Activated T-helper 1 cell treated with anti-CD3 and anti-CD28 coated beads, Interleukin-12 subunit alpha, Interleukin-12 subunit beta, Interleukin-2, Interleukin-4 antibody, amounts not matched to agents 30 ng/mL and 10 ng/mL and 1 ng/mL, durations not matched to agents 14 hours and 24 hours and 36 hours (primary cell): ENCODE data around the gene FAM107A. TPM values are rescaled to one million over a fixed set of nuclear protein-coding genes. Genes with fewer than 3 reads are reported as not detected.

Experiments
- DNase-seq: peaks from one replicate; pipeline ENCODE4 v3.0.0; 2021; ENCODE audit warnings: low spot score
- H3K27ac Mint-ChIP-seq: one replicate; pipeline ENCODE4 v1.8.0; 2021; ENCODE audit warnings: mild to moderate bottlenecking, mixed read lengths
- H3K27me3 Mint-ChIP-seq: one replicate; pipeline ENCODE4 v1.8.0; 2022; ENCODE audit warnings: mild to moderate bottlenecking, moderate library complexity, mixed read lengths; ENCODE audit not compliant: insufficient read depth
- H3K36me3 Mint-ChIP-seq: one replicate; pipeline ENCODE4 v1.8.0; 2021; ENCODE audit warnings: low read depth, mixed read lengths
- H3K4me1 Mint-ChIP-seq: one replicate; pipeline ENCODE4 v1.8.0; 2021; ENCODE audit warnings: low read depth, mixed read lengths
- H3K4me3 Mint-ChIP-seq: one replicate; pipeline ENCODE4 v1.8.0; 2021; ENCODE audit warnings: mild to moderate bottlenecking, moderate library complexity, mixed read lengths
- H3K9me3 Mint-ChIP-seq: one replicate; pipeline ENCODE4 v1.8.0; 2021; ENCODE audit warnings: mixed read lengths
- intact Hi-C: fragments of 100-400 bp; cut with micrococcal nuclease; formaldehyde crosslinking; loops from one replicate; pipeline ENCODE4 v1.15.1; 2024
- total RNA-seq: library from RNA; stranded (reverse); gene quantifications from 2 replicates; pipeline ENCODE4 v1.2.3, GENCODE V29; 2022

Gene FAM107A
- not detected in 2 replicates for total RNA-seq

DNA sequence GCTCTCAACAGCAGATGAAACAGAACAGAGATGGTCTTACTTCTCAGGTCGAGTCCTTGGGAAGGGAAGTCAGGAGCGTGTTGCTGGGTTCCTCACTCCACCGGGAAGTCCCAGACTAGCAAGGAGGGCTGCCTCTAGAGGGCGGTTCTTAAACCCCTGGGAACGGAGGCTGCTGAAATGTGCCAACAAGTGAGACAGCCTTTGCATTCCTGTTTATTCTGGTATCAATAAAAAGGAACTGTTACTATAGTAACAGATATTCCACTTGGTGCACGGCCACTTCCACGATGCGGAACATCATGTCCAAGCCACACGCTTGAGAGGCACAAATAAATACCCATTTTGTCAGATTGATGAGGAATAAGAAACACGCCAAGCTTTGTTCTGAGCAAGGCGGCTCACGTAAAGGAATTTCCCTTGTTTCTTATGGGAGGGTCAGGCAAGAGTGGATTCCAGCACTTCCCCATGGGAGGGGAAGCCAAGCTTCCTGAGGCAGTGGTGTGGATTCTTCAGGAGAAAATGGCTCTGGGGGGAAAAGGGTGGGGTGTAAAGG, at the start of gene FAM107A:
Gene FAM107A, minus strand, starts transcription at position 123 of the 553 bp plus-strand sequence. CDS start 7,531 bp downstream, outside the sequence.
- Mint-ChIP-seq H3K4me3 (no peak within 1 kb of the TSS), H3K27me3 (peaks cover 16% of the 10 kb centered on the region), H3K4me1 (no peaks in the 10 kb centered on the region), H3K36me3 (no peaks in the 10 kb centered on the region), H3K27ac (no peak within 1 kb of the TSS), H3K9me3 (no peaks in the 10 kb centered on the region)
- intact Hi-C loops, result no loop called here
- DNase-seq, result no peak

- H3K4me1 Mint-ChIP-seq, result no peaks in the 10 kb centered on the region
- H3K27me3 Mint-ChIP-seq, result no peaks in the 10 kb centered on the region
- intact Hi-C loops, result no loop called here
- no peak for DNase-seq
- H3K27ac Mint-ChIP-seq, result no peak overlapping the region
- no peaks in the 10 kb centered on the region for H3K9me3 Mint-ChIP-seq
- H3K4me3 Mint-ChIP-seq, result no peak overlapping the region
- H3K36me3 Mint-ChIP-seq, result no peaks in the 10 kb centered on the region
These were observed 48.1 kb upstream of the FAM107A start for GRCh38 chr3:58625196-58625824.

GRCh38 chr3:58624550-58624949, 47.4 kb upstream of the FAM107A start:
- Mint-ChIP-seq H3K27me3 (no peaks in the 10 kb centered on the region), H3K9me3 (no peaks in the 10 kb centered on the region), H3K27ac (no peak overlapping the region), H3K4me1 (no peaks in the 10 kb centered on the region), H3K36me3 (no peaks in the 10 kb centered on the region), H3K4me3 (no peak overlapping the region)
- intact Hi-C loops, result no loop called here
- DNase-seq, result no peak

DNA sequence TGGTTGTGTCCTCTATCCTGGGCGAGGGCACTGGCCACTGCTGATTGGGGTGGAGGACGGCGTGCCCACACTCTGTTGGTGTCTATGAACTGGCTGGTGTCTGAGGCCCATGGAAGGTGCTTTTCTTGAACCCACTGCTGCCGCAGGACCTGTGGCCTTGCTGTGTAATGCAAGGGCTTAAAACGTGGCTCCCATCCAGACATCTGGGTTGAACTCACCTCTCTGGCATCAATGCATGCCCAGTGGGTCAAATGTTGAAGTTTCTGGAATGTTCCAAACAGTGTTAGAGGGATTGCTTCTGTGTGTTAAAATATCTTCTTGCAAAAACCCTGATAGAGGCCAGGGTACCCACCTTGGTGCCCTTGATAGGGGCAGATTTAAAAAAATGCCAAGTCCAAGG, 46.8 kb upstream of the FAM107A start:
- DNase-seq, result no peak
- H3K9me3 Mint-ChIP-seq, result no peaks in the 10 kb centered on the region
- H3K36me3 Mint-ChIP-seq, result no peaks in the 10 kb centered on the region
- intact Hi-C loops, result no loop called here
- H3K4me1 Mint-ChIP-seq, result no peaks in the 10 kb centered on the region
- no peak overlapping the region for H3K4me3 Mint-ChIP-seq
- no peaks in the 10 kb centered on the region for H3K27me3 Mint-ChIP-seq
- H3K27ac Mint-ChIP-seq, result no peak overlapping the region

DNA sequence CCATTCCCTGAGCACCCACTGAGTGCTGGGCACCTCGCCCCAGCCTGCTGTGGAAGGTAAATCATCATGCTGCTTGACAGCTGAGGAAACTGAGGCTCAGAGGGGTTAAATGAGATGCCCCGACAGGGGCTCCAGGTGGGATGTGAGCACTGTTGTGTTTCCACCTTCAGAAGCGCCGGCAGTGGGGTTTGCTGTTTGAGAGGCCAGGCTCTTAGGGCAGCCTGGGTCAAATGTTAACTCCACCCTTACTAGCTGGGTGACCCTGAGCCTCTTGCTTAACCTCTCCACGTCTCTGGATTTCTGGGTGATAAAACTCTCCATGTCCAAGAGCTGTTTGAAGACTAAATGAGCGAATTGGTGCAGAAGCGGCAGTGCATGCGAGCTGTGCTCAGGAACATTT, 46.3 kb upstream of the FAM107A start:
- Mint-ChIP-seq H3K4me3 (no peak overlapping the region), H3K27me3 (no peaks in the 10 kb centered on the region), H3K4me1 (no peaks in the 10 kb centered on the region), H3K27ac (no peak overlapping the region), H3K9me3 (no peaks in the 10 kb centered on the region), H3K36me3 (no peaks in the 10 kb centered on the region)
- intact Hi-C loops, result no loop called here
- DNase-seq, result no peak

DNA sequence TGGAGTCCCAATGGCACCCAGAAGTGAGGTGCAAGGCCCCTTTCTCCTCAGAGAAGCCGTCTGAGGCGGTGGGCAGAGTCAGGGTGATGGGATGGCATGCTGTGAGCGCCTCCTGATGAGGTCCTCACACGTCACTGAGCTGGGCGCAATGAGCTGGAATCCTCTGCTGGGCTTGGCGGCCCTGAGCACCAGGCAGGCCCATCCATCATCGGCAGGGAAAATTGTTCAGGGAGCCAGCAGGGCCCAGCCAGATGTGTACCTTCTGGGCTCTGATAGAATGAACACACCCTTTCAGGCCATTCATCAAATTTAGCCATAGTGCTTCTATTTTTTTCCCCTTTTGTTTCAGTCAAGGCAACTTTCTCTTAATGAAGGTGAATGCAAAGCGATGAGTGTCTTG, 45.7 kb upstream of the FAM107A start:
- H3K27ac Mint-ChIP-seq, result no peak overlapping the region
- DNase-seq, result no peak
- no peaks in the 10 kb centered on the region for H3K4me1 Mint-ChIP-seq
- H3K4me3 Mint-ChIP-seq, result no peak overlapping the region
- intact Hi-C loops, result no loop called here
- no peaks in the 10 kb centered on the region for H3K9me3 Mint-ChIP-seq
- H3K36me3 Mint-ChIP-seq, result no peaks in the 10 kb centered on the region
- peaks cover 1% of the 10 kb centered on the region for H3K27me3 Mint-ChIP-seq

DNA sequence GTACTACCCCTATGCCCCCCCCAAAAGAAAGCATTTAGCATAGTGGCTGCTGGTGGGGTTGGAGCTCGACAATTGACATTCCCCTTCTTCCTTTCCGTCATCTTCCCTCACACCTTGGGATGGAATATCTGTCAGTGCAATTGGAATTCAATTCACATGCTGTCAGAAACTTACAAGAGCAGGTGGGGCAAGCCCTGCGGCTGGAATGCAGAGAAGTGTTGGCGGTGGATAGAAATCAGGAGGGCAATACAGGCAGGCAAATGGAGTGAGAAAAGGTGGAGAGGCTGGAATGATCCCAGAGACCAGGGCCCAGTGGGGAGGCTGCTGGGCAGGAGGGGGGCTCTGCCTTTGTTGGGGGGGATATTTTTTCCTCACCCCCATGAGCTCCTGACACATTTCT, 45.2 kb upstream of the FAM107A start:
- H3K36me3 Mint-ChIP-seq, result no peaks in the 10 kb centered on the region
- no peak overlapping the region for H3K27ac Mint-ChIP-seq
- intact Hi-C loops, result no loop called here
- no peaks in the 10 kb centered on the region for H3K9me3 Mint-ChIP-seq
- no peak for DNase-seq
- H3K27me3 Mint-ChIP-seq, result peaks cover 1% of the 10 kb centered on the region
- no peak overlapping the region for H3K4me3 Mint-ChIP-seq
- H3K4me1 Mint-ChIP-seq, result no peaks in the 10 kb centered on the region

GRCh38 chr3:58621086-58621830, 44.1 kb upstream of the FAM107A start:
- H3K4me3 Mint-ChIP-seq, result no peak overlapping the region
- no peaks in the 10 kb centered on the region for H3K36me3 Mint-ChIP-seq
- peaks cover 1% of the 10 kb centered on the region for H3K27me3 Mint-ChIP-seq
- H3K4me1 Mint-ChIP-seq, result no peaks in the 10 kb centered on the region
- DNase-seq, result no peak
- no peaks in the 10 kb centered on the region for H3K9me3 Mint-ChIP-seq
- intact Hi-C loops, result no loop called here
- no peak overlapping the region for H3K27ac Mint-ChIP-seq

GRCh38 chr3:58620421-58620820, 43.2 kb upstream of the FAM107A start:
- H3K9me3 Mint-ChIP-seq, result no peaks in the 10 kb centered on the region
- no peak overlapping the region for H3K27ac Mint-ChIP-seq
- no peak for DNase-seq
- H3K4me3 Mint-ChIP-seq, result no peak overlapping the region
- H3K4me1 Mint-ChIP-seq, result no peaks in the 10 kb centered on the region
- H3K36me3 Mint-ChIP-seq, result no peaks in the 10 kb centered on the region
- intact Hi-C loops, result no loop called here
- H3K27me3 Mint-ChIP-seq, result peaks cover 1% of the 10 kb centered on the region

DNA sequence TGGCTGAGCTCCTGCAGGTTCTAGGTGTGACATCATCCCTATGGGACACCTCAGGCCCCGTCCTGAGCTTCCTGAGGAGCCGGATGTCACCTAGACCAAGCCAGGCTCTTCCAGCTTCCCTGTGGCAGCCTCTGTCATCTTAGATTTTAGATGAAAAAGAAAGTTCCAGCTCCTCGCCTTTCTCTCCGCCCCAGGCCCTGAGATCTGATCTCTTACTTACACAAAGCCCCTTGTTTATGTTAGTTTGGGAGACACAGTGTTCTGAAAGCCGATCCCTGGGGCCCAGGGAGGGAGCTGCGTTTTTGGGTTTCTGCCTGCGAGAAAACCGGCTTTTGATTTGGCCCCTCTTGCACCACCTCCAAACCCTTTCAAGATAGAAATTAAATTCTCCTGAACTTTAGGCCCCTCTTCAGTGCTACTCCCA, 40.2 kb upstream of the FAM107A start:
- intact Hi-C loops, result no loop called here
- H3K9me3 Mint-ChIP-seq, result no peaks in the 10 kb centered on the region
- H3K36me3 Mint-ChIP-seq, result no peaks in the 10 kb centered on the region
- no peak overlapping the region for H3K4me3 Mint-ChIP-seq
- peaks cover 1% of the 10 kb centered on the region for H3K27me3 Mint-ChIP-seq
- DNase-seq, result no peak
- no peak overlapping the region for H3K27ac Mint-ChIP-seq
- no peaks in the 10 kb centered on the region for H3K4me1 Mint-ChIP-seq

- Mint-ChIP-seq H3K9me3 (no peaks in the 10 kb centered on the region), H3K36me3 (no peaks in the 10 kb centered on the region), H3K4me1 (peaks cover 8% of the 10 kb centered on the region), H3K27ac (no peak overlapping the region), H3K27me3 (peaks cover 1% of the 10 kb centered on the region), H3K4me3 (no peak overlapping the region)
- intact Hi-C loops, result no loop called here
- no peak for DNase-seq
These were observed 36.3 kb upstream of the FAM107A start for GRCh38 chr3:58613236-58614132.

DNA sequence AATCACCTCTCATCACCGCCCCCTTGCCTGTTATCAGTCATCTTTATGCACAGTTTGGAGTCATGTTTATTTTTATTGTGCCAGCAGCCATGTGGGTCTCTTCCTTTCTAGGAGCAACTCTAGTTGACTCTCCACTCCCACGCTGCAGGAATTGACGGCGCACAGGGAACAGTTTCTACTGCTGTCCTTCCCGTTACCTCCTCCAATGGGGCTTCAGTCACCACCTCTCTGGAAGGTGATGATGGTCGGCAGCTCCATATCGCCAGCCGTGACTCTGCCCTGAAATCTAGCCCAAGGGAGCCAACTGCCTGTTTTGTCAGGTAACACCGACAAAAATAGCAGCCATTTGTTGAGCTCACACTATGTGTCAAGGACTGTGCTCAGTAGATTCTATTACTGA, 35.6 kb upstream of the FAM107A start:
- peaks cover 11% of the 10 kb centered on the region for H3K4me1 Mint-ChIP-seq
- H3K4me3 Mint-ChIP-seq, result no peak overlapping the region
- no peaks in the 10 kb centered on the region for H3K36me3 Mint-ChIP-seq
- H3K27ac Mint-ChIP-seq, result no peak overlapping the region
- DNase-seq, result no peak
- intact Hi-C loops, result no loop called here
- H3K9me3 Mint-ChIP-seq, result no peaks in the 10 kb centered on the region
- H3K27me3 Mint-ChIP-seq, result no peaks in the 10 kb centered on the region

GRCh38 chr3:58609990-58610389, 32.8 kb upstream of the FAM107A start:
- Mint-ChIP-seq H3K27me3 (peaks cover 2% of the 10 kb centered on the region), H3K4me3 (no peak overlapping the region), H3K36me3 (no peaks in the 10 kb centered on the region), H3K27ac (no peak overlapping the region), H3K9me3 (no peaks in the 10 kb centered on the region), H3K4me1 (peaks cover 13% of the 10 kb centered on the region)
- DNase-seq, result no peak
- intact Hi-C loops, result no loop called here
